Adipocyte (in vitro differentiated cells): ENCODE data around the gene NTRK2.

ENCODE experiments used
- DNase-seq: peaks from one replicate; pipeline ENCODE4 v3.0.0-alpha.2; 2015; ENCODE audit warnings: low read depth
- H3K27me3 ChIP-seq: replicated peaks from 2 replicates; pipeline ENCODE4 v1.7.0; 2013; ENCODE audit warnings: mild to moderate bottlenecking, low read length, moderate library complexity; ENCODE audit not compliant: control insufficient read depth, insufficient read depth
- H3K36me3 ChIP-seq: 2 replicates; pipeline ENCODE4 v1.7.0; 2013; ENCODE audit warnings: low read length, mild to moderate bottlenecking, moderate library complexity; ENCODE audit not compliant: control insufficient read depth, insufficient read depth, severe bottlenecking
- H3K4me1 ChIP-seq: 2 replicates; pipeline ENCODE4 v1.7.0; 2013; ENCODE audit warnings: mild to moderate bottlenecking, low read length, moderate library complexity; ENCODE audit not compliant: control insufficient read depth, insufficient read depth
- H3K4me3 ChIP-seq: 2 replicates; pipeline ENCODE4 v1.7.0; 2013; ENCODE audit warnings: mild to moderate bottlenecking, low read length, moderate library complexity
- H3K9ac ChIP-seq: 2 replicates; pipeline ENCODE4 v1.7.0; 2013; ENCODE audit warnings: mild to moderate bottlenecking, low read length, moderate library complexity
- H3K9me3 ChIP-seq: 2 replicates; pipeline ENCODE4 v1.7.0; 2013; ENCODE audit warnings: mild to moderate bottlenecking, low read length, moderate library complexity; ENCODE audit not compliant: control insufficient read depth

Gene NTRK2

GRCh38 chr9:84688956-84689355 is 19.4 kb downstream of the NTRK2 start:
- no peaks in the 10 kb centered on the region for H3K4me1 ChIP-seq
- no peak for DNase-seq
- no peaks in the 10 kb centered on the region for H3K36me3 ChIP-seq
- H3K9ac ChIP-seq: no peak overlapping the region
- H3K4me3 ChIP-seq: no peak overlapping the region
- no peaks in the 10 kb centered on the region for H3K9me3 ChIP-seq
- no peaks in the 10 kb centered on the region for H3K27me3 ChIP-seq

GRCh38 chr9:84691634-84692033 is 22.1 kb downstream of the NTRK2 start:
- Histone ChIP-seq H3K27me3 (peaks cover 9% of the 10 kb centered on the region), H3K9me3 (no peaks in the 10 kb centered on the region), H3K4me3 (no peak overlapping the region), H3K9ac (no peak overlapping the region), H3K36me3 (no peaks in the 10 kb centered on the region), H3K4me1 (no peaks in the 10 kb centered on the region)
- DNase-seq: no peak

- no peak for DNase-seq
- Histone ChIP-seq H3K9me3 (no peaks in the 10 kb centered on the region), H3K27me3 (peaks cover 9% of the 10 kb centered on the region), H3K4me1 (no peaks in the 10 kb centered on the region), H3K9ac (no peak overlapping the region), H3K4me3 (no peak overlapping the region), H3K36me3 (no peaks in the 10 kb centered on the region)
Observed at GRCh38 chr9:84694248-84694647, 24.7 kb downstream of the NTRK2 start.

- DNase-seq: no peak
- H3K4me1 ChIP-seq: no peaks in the 10 kb centered on the region
- no peaks in the 10 kb centered on the region for H3K36me3 ChIP-seq
- H3K9ac ChIP-seq: no peak overlapping the region
- no peaks in the 10 kb centered on the region for H3K9me3 ChIP-seq
- H3K27me3 ChIP-seq: peaks cover 13% of the 10 kb centered on the region
- no peak overlapping the region for H3K4me3 ChIP-seq
Observed at GRCh38 chr9:84697042-84697441, 27.5 kb downstream of the NTRK2 start.

- peaks cover 13% of the 10 kb centered on the region for H3K27me3 ChIP-seq
- no peak overlapping the region for H3K9ac ChIP-seq
- no peaks in the 10 kb centered on the region for H3K4me1 ChIP-seq
- no peaks in the 10 kb centered on the region for H3K9me3 ChIP-seq
- H3K4me3 ChIP-seq: no peak overlapping the region
- no peaks in the 10 kb centered on the region for H3K36me3 ChIP-seq
- DNase-seq: peak; percentile 4
Observed at GRCh38 chr9:84697509-84698114, 28.1 kb downstream of the NTRK2 start.

- no peak for DNase-seq
- Histone ChIP-seq H3K9ac (no peak overlapping the region), H3K4me3 (no peak overlapping the region), H3K9me3 (no peaks in the 10 kb centered on the region), H3K36me3 (no peaks in the 10 kb centered on the region), H3K27me3 (peaks cover 13% of the 10 kb centered on the region), H3K4me1 (no peaks in the 10 kb centered on the region)
Observed at GRCh38 chr9:84698323-84698722, 28.8 kb downstream of the NTRK2 start.

- H3K36me3 ChIP-seq: no peaks in the 10 kb centered on the region
- H3K27me3 ChIP-seq: peaks cover 10% of the 10 kb centered on the region
- no peak for DNase-seq
- no peak overlapping the region for H3K9ac ChIP-seq
- no peak overlapping the region for H3K4me3 ChIP-seq
- no peaks in the 10 kb centered on the region for H3K9me3 ChIP-seq
- peaks cover 4% of the 10 kb centered on the region for H3K4me1 ChIP-seq
Observed at GRCh38 chr9:84699984-84700383, 30.5 kb downstream of the NTRK2 start.

GRCh38 chr9:84701801-84702200 is 32.3 kb downstream of the NTRK2 start:
- H3K9me3 ChIP-seq: no peaks in the 10 kb centered on the region
- H3K4me1 ChIP-seq: peaks cover 4% of the 10 kb centered on the region
- DNase-seq: no peak
- no peak overlapping the region for H3K9ac ChIP-seq
- peaks cover 9% of the 10 kb centered on the region for H3K27me3 ChIP-seq
- H3K4me3 ChIP-seq: no peak overlapping the region
- H3K36me3 ChIP-seq: no peaks in the 10 kb centered on the region

GRCh38 chr9:84702471-84702870 is 32.9 kb downstream of the NTRK2 start:
- Histone ChIP-seq H3K27me3 (peaks cover 9% of the 10 kb centered on the region), H3K4me1 (peaks cover 4% of the 10 kb centered on the region), H3K9ac (no peak overlapping the region), H3K9me3 (no peaks in the 10 kb centered on the region), H3K36me3 (no peaks in the 10 kb centered on the region), H3K4me3 (no peak overlapping the region)
- DNase-seq: no peak

- peaks cover 4% of the 10 kb centered on the region for H3K4me1 ChIP-seq
- H3K4me3 ChIP-seq: no peak overlapping the region
- peaks cover 9% of the 10 kb centered on the region for H3K27me3 ChIP-seq
- H3K36me3 ChIP-seq: no peaks in the 10 kb centered on the region
- DNase-seq: no peak
- no peak overlapping the region for H3K9ac ChIP-seq
- H3K9me3 ChIP-seq: no peaks in the 10 kb centered on the region
Observed at GRCh38 chr9:84703793-84704192, 34.3 kb downstream of the NTRK2 start.

GRCh38 chr9:84705128-84705527 is 35.6 kb downstream of the NTRK2 start:
- H3K4me3 ChIP-seq: no peak overlapping the region
- H3K4me1 ChIP-seq: peaks cover 4% of the 10 kb centered on the region
- no peaks in the 10 kb centered on the region for H3K36me3 ChIP-seq
- H3K9me3 ChIP-seq: no peaks in the 10 kb centered on the region
- no peak for DNase-seq
- H3K27me3 ChIP-seq: peaks cover 9% of the 10 kb centered on the region
- H3K9ac ChIP-seq: no peak overlapping the region

- no peaks in the 10 kb centered on the region for H3K9me3 ChIP-seq
- no peak overlapping the region for H3K4me3 ChIP-seq
- H3K36me3 ChIP-seq: no peaks in the 10 kb centered on the region
- peaks cover 28% of the 10 kb centered on the region for H3K4me1 ChIP-seq
- peaks cover 5% of the 10 kb centered on the region for H3K27me3 ChIP-seq
- H3K9ac ChIP-seq: no peak overlapping the region
- no peak for DNase-seq
Observed at GRCh38 chr9:84708400-84708799, 38.9 kb downstream of the NTRK2 start.
